IPS DF 6.9 (cell line): ENCODE results near the gene TAOK3.

Source experiments
- DNase-seq: peaks from one replicate; pipeline ENCODE4 v3.0.0-alpha.2; 2013; ENCODE audit warnings: low read depth, low spot score
- H3K27ac ChIP-seq: one replicate; pipeline ENCODE4 v1.5.1; 2013; ENCODE audit warnings: low read length, control low read depth
- H3K27me3 ChIP-seq: 2 replicates; pipeline ENCODE4 v1.6.1; 2013; ENCODE audit warnings: mild to moderate bottlenecking, low read length; ENCODE audit not compliant: control insufficient read depth, insufficient read depth
- H3K36me3 ChIP-seq: 2 replicates; pipeline ENCODE4 v1.6.1; 2013; ENCODE audit warnings: low read length; ENCODE audit not compliant: control insufficient read depth, insufficient read depth
- H3K4me1 ChIP-seq: 2 replicates; pipeline ENCODE4 v1.6.1; 2013; ENCODE audit warnings: low read length; ENCODE audit not compliant: control insufficient read depth, insufficient read depth
- H3K4me3 ChIP-seq: 2 replicates; pipeline ENCODE4 v1.5.1; 2013; ENCODE audit warnings: mild to moderate bottlenecking, low read length
- H3K9me3 ChIP-seq: 2 replicates; pipeline ENCODE4 v1.6.1; 2013; ENCODE audit warnings: low read length, inconsistent platforms; ENCODE audit not compliant: control insufficient read depth, insufficient read depth
- WGBS: extraction: QIAGEN DNeasy Blood & Tissue Kit; methylation state at CpG from one replicate; pipeline ENCODE4 v1.1.7; 2013; ENCODE audit warnings: mixed read lengths, missing lambda C conversion rate; ENCODE audit not compliant: insufficient read length, insufficient coverage; 5-methylcytosine and 5-hydroxymethylcytosine counted together

TAOK3 gene

DNA sequence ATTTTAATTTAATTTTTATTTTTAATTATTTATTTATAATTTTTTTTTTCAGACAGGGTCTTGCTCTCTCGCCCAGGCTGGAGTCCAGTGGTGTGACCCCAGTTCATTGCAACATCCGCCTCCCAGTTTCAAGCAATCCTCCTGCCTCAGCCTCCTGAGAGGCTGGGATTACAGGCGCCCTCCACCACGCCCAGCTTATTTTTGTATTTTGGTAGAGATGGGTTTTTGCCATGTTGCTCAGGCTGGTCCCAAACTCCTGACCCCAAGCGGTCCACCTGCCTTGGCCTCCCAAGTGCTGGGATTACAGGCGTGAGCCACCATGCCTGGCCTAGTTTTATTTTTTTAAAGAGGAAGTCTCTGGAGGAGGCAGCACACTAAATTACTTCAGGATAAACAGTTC is 250.4 kb downstream of the TAOK3 start:
- no peak for DNase-seq
- Histone ChIP-seq H3K4me1 (peaks cover 3% of the 10 kb centered on the region; the same call in 1 of the 2 replicates), H3K27ac (no peak overlapping the region), H3K27me3 (no peaks in the 10 kb centered on the region), H3K9me3 (no peaks in the 10 kb centered on the region), H3K36me3 (no peaks in the 10 kb centered on the region), H3K4me3 (no peak overlapping the region)
- no CpG with 5 or more reads among the region's 6 CpGs for WGBS

DNA sequence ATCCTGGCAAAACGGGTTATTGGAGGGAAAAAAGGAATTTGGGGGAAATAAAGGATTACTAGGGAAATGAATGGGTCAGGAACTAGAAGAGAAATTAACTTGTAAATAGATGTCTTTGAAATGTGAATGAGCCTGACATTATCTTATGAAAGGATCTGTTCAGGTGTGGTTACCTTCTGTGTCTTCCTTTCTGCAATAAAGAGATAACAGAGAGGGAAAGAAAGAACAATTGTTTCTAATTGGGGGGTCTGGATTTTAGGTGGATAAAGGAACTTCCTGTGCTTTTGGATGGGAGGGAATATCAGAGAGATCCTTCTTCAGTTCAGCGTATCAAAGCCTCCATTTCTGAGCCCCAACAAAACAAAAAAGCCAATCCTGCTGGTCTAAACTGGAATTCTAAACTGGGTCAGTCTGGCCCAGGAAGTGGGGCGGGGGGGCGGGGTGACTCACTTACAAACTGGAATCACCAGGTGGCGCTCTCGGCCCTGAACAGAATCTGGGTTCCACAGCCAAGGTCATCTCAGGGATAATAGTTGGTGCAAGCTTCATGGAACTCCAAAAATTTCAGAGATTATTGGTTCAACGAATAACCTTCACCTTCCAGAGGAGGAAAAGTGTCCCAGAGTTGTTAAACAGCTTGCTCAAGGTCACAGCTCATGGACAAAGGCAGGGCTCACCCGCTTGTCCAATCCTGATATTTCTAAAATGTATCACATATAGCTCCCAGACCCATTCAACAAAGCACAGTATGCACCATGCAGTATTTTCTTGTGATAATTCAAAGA is 251.9 kb downstream of the TAOK3 start:
- Histone ChIP-seq H3K4me3 (no peak overlapping the region), H3K27ac (peak overlapping the region; percentile 74), H3K36me3 (no peaks in the 10 kb centered on the region), H3K9me3 (no peaks in the 10 kb centered on the region), H3K4me1 (peaks cover 3% of the 10 kb centered on the region; the same call in 1 of the 2 replicates), H3K27me3 (no peaks in the 10 kb centered on the region)
- peak; percentile 75 for DNase-seq
- WGBS, result no CpG with 5 or more reads among the region's 8 CpGs

DNA sequence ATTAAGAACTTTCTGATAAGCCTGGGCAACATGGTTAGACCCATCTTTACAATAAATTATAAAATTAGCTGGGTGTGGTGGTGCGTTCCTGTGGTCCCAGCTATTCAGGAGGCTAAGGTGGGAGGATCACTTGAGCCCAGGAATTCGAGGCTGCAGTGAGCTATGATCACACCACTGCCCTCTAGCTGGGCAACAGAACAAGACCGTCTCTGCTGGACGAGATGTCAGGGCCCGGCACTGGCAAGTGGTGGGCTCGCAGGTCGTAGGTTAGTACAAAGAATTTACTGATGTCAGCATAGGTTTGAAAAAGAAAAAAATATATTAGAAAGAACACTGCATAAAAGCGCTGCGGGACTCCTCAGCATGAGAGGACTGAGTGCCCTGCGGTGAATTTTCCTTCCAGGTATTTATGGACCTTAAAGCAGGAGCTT is 253.2 kb downstream of the TAOK3 start:
- WGBS, result no CpG with 5 or more reads among the region's 10 CpGs
- Histone ChIP-seq H3K4me1 (peaks cover 3% of the 10 kb centered on the region; the same call in 1 of the 2 replicates), H3K27ac (no peak overlapping the region), H3K9me3 (no peaks in the 10 kb centered on the region), H3K4me3 (no peak overlapping the region), H3K27me3 (no peaks in the 10 kb centered on the region), H3K36me3 (no peaks in the 10 kb centered on the region)
- peak; percentile 47 for DNase-seq

DNA sequence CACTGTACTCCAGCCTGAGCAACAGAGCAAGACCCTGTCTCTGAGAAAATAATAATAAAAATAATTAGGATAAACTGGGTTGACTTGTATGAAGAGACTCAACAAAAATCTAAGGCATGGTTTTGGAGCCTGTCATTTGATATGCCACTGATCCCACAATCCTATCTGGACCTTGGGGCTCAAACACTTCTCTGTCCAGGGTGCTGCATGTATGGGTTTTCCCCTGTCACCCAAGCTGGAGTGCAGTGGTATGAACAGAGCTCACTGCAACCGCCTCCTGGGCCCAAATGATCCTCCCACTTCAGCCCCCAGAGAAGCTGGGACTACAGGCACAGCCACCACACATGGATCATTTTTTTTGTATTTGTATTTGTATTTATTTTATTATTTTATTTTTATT is 263.6 kb downstream of the TAOK3 start:
- Histone ChIP-seq H3K27me3 (no peaks in the 10 kb centered on the region), H3K9me3 (no peaks in the 10 kb centered on the region), H3K4me1 (no peaks in the 10 kb centered on the region), H3K36me3 (no peaks in the 10 kb centered on the region), H3K27ac (no peak overlapping the region), H3K4me3 (no peak overlapping the region)
- no peak for DNase-seq
- WGBS, result no CpG with 5 or more reads among the region's 1 CpG

DNA sequence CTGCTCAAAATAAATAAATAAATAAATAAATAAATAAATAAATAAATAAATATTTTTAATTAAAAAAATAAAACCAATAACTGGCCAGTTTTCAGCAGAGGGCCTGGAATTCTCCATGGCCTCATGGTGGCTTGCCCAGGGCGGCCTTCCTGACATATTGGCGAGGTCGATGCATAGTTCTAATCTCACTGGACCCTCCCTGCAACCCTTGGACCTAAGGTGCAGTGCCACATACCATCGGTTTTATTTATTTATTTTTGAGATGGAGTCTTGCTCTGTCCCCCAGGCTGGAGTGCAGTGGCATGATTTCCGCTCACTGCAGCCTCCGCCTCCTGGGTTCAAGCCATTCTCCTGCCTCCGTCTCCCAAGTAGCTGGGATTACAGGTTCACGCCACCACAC is 265.0 kb downstream of the TAOK3 start:
- H3K36me3 ChIP-seq, result no peaks in the 10 kb centered on the region
- H3K27me3 ChIP-seq, result no peaks in the 10 kb centered on the region
- no peak for DNase-seq
- H3K4me3 ChIP-seq, result no peak overlapping the region
- H3K27ac ChIP-seq, result no peak overlapping the region
- no peaks in the 10 kb centered on the region for H3K9me3 ChIP-seq
- H3K4me1 ChIP-seq, result no peaks in the 10 kb centered on the region
- no CpG with 5 or more reads among the region's 8 CpGs for WGBS

DNA sequence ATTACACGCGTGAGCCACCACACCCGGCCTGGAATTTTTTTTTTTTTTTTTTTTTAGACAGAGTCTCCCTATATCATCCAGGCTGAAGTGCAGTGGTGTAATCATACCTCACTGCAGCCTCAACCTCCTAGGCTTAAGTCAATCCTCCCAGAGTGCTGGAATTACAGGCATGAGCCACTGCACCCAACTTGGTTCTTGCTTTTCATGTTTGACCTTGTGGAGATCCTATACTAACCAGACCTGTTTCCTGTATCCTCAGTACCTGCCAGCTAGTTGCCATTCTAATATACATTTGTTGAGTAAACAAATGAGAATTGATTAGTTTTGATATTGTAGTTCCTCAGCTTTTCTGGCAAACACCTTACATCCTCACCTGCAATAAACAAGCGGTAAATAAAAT is 265.7 kb downstream of the TAOK3 start:
- Histone ChIP-seq H3K4me3 (no peak overlapping the region), H3K9me3 (no peaks in the 10 kb centered on the region), H3K27me3 (no peaks in the 10 kb centered on the region), H3K27ac (no peak overlapping the region), H3K4me1 (peaks cover 3% of the 10 kb centered on the region; the same call in 1 of the 2 replicates), H3K36me3 (no peaks in the 10 kb centered on the region)
- DNase-seq, result no peak
- no CpG with 5 or more reads among the region's 4 CpGs for WGBS

DNA sequence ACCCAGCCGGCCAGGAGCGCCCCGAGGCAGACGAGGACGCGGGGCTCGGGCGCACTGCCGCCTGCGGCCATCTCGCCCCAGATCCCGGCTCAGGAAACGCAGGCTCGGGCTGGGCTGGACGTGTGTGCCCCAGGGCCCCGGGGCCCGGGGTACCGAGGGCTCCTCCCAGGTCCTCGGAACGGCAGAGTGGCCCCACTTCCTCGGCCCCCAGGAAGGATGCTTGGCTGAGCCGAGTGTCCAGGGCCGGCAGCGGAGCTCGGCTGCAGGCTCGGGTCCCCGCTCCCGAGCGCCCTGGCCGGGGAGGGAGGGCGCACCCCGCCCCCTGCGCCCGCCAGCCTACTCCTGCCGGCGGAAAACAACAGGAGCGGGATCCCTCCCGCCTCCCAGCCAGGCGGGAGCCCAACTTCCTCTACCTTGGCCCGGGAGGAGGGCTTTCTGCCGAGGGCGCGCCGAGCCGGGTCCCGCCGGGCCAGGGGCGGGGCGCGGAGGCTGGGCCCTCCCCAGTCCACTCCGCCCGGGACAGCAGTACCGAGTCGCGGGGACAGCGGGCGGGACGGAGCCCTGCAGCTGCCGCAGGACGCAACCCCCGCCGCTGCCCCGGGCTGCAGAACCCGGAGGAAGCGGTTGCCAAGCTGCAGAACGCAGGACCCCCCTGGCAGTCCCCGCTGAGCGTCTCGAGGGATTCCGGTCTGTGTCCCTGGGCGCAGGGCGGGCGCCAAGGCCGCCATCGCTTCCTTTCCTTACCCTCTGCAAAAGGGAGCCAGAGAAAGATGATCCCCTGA is 268.9 kb downstream of the TAOK3 start, which contains the start of gene VSIG10:
Gene VSIG10, minus strand, starts transcription at position 411 of the 782 bp plus-strand sequence. Its CDS starts 340 bp downstream, at position 71.
- WGBS, result no CpG with 5 or more reads among the region's 75 CpGs
- Histone ChIP-seq H3K4me3 (peak within 1 kb of the TSS; percentile 83), H3K27ac (no peak within 1 kb of the TSS), H3K9me3 (no peaks in the 10 kb centered on the region), H3K27me3 (no peaks in the 10 kb centered on the region), H3K36me3 (no peaks in the 10 kb centered on the region), H3K4me1 (peaks cover 5% of the 10 kb centered on the region; the same call in 1 of the 2 replicates)
- peak; percentile 60 for DNase-seq

DNA sequence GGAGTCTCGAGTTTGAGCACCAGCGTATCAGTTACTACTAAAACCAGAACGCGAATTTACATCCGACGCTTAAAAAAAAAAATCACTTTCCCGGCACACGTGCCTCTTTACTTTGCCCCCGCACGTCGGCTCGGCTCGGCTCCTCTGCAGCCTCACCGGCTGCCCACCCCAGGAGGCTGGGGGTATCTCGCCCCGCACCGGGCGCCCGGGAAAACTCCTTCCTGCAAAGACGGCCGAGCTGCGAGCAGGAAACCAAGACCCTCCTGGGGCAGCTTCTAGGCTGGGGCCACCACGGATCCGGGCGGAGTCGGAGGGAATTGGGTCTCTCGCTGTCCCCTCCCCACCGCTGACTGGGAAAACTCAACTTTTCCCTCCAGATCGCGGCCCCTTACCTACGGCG is 269.5 kb downstream of the TAOK3 start:
- H3K4me3 ChIP-seq, result peak overlapping the region; percentile 83; the same call in 1 of the 2 replicates
- H3K9me3 ChIP-seq, result no peaks in the 10 kb centered on the region
- H3K27me3 ChIP-seq, result no peaks in the 10 kb centered on the region
- H3K4me1 ChIP-seq, result peaks cover 5% of the 10 kb centered on the region; the same call in 1 of the 2 replicates
- DNase-seq, result no peak
- no peaks in the 10 kb centered on the region for H3K36me3 ChIP-seq
- no peak overlapping the region for H3K27ac ChIP-seq
- WGBS, result no CpG with 5 or more reads among the region's 32 CpGs

DNA sequence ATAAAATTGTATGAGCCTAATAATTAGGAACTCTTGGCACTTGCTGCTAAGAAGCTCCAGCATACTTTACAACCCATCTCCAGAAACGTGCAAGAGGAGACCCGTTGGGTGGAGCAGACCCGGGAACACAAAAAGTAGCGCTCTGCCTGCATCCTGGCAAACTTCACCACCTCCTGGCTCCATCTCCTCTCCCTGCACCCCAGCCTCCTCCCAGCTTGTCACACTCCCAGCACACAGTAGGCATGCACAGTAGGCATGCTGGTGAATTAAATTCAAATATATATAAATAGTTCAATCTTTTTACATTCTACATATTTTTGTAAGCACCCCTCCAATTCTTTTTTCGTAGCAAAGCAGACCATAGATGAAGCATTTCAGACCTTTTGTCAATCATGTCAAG is 270.1 kb downstream of the TAOK3 start:
- DNase-seq, result no peak
- H3K9me3 ChIP-seq, result no peaks in the 10 kb centered on the region
- no CpG with 5 or more reads among the region's 5 CpGs for WGBS
- H3K4me1 ChIP-seq, result peaks cover 5% of the 10 kb centered on the region; the same call in 1 of the 2 replicates
- H3K27ac ChIP-seq, result no peak overlapping the region
- no peaks in the 10 kb centered on the region for H3K36me3 ChIP-seq
- H3K4me3 ChIP-seq, result peak overlapping the region; percentile 83; the same call in 1 of the 2 replicates
- H3K27me3 ChIP-seq, result no peaks in the 10 kb centered on the region

DNA sequence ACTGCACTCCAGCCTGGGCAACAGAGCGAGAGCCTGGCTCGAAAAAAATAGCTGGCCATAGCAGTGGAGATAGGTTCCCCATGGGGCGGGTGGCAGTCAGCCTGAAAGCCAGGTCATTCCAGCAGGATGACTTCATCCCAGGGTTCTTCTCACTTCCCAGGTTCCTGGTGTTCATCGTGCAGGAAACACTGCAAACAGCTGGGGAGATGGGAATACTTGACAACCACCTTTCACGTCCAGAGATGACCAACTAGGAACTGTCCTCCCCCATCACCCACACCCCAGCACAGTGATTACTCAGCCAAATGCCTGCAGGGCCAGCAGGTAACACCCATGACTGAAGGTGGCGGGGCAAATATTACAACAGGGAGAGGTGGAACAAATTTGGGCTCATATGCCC is 270.6 kb downstream of the TAOK3 start:
- WGBS, result no CpG with 5 or more reads among the region's 6 CpGs

More for the DNA sequence above, 270.6 kb downstream of the TAOK3 start:
- Histone ChIP-seq H3K4me3 (no peak overlapping the region), H3K27ac (no peak overlapping the region), H3K36me3 (no peaks in the 10 kb centered on the region), H3K9me3 (no peaks in the 10 kb centered on the region), H3K4me1 (peaks cover 5% of the 10 kb centered on the region; the same call in 1 of the 2 replicates), H3K27me3 (no peaks in the 10 kb centered on the region)
- DNase-seq, result no peak
